HCT116 (cell line): ENCODE measurements around the gene RBM38. TPM values are rescaled to one million over a fixed set of nuclear protein-coding genes. Genes with fewer than 3 reads are reported as not detected.

Source experiments
- ATAC-seq: fragments of 200-7000 bp; cut with Tn5 transposase; 2 replicates; pipeline ENCODE4 v1.9.1; 2020; ENCODE audit warnings: mild to moderate bottlenecking, moderate library complexity
- BruUV-seq: library from RNA; stranded (reverse); fragments of 400-500 nt; replicated peaks from 2 replicates; lab custom pipeline; 2021; lab: Mats Ljungman, UMichigan
- CTCF ChIA-PET: fragments of 300-600 bp; sonication (Branson Sonifier 250); formaldehyde crosslinking; loops from one replicate; lab custom pipeline; 2021; ENCODE audit warnings: antibody characterized with exemption; lab: Charles Lee
- POLR2A ChIA-PET: fragments of 300-600, 350-600 bp; sonication (Branson Sonifier 250); formaldehyde crosslinking; loops from one replicate; lab custom pipeline; 2021; ENCODE audit warnings: antibody characterized with exemption; lab: Charles Lee
- RAD21 ChIA-PET, 2 experiments: fragments of 300-600 bp; sonication (Branson Sonifier 250); formaldehyde crosslinking; loops; one replicate each; lab custom pipeline; 2023; ENCODE audit warnings: low total read pairs in 2 of 2; ENCODE audit not compliant: uncharacterized antibody in 2 of 2, unreplicated experiment in 2 of 2, low non-redundant PET in 1 of 2; lab: Charles Lee
- DNase-seq: peaks from one replicate; pipeline ENCODE4 v3.0.0-alpha.2; 2010; ENCODE audit warnings: low read depth, low spot score
- H2AFZ ChIP-seq: fragments of 200-600 bp; shearing (Covaris generic), sonication (generic); 2 replicates; pipeline ENCODE4 v1.6.1; 2017; ENCODE audit warnings: low read depth, mixed run types, mixed read lengths, antibody characterized with exemption, low read length; ENCODE audit not compliant: poor library complexity, severe bottlenecking
- H3K27ac ChIP-seq: 2 replicates; pipeline ENCODE4 v1.5.1; 2012; ENCODE audit warnings: low read depth, low read length
- H3K27me3 ChIP-seq: fragments of 200-600 bp; sonication (generic); 2 replicates; pipeline ENCODE4 v1.6.1; 2016; ENCODE audit warnings: mixed run types, low read length, mixed read lengths; ENCODE audit not compliant: insufficient read depth
- H3K36me3 ChIP-seq, 2 experiments: fragments of 200-500 bp in 1 of 2; fragments of 200-600 bp in 1 of 2; sonication (Bioruptor generic) in 1 of 2; sonication (generic) in 1 of 2; 2 replicates each; pipeline versions ENCODE4 v1.5.1 to v1.6.1; 2014 to 2016; ENCODE audit warnings: low read length in 2 of 2, inconsistent platforms in 1 of 2, mixed read lengths in 1 of 2, mixed run types in 1 of 2; ENCODE audit not compliant: insufficient read depth in 2 of 2, control insufficient read depth in 1 of 2
- H3K4me1 ChIP-seq, 2 experiments: fragments of 200-600 bp in 1 of 2; sonication (generic) in 1 of 2; 2 replicates each; pipeline versions ENCODE4 v1.5.1 to v1.6.1; 2012 to 2017; ENCODE audit warnings: low read length in 2 of 2, inconsistent platforms in 1 of 2, mild to moderate bottlenecking in 1 of 2, mixed read lengths in 1 of 2, mixed run types in 1 of 2, moderate library complexity in 1 of 2; ENCODE audit not compliant: insufficient read depth in 2 of 2, control insufficient read depth in 1 of 2
- H3K4me2 ChIP-seq: fragments of 200-600 bp; sonication (generic); 2 replicates; pipeline ENCODE4 v1.6.1; 2017; ENCODE audit warnings: mixed run types, low read length, mixed read lengths
- H3K4me3 ChIP-seq, 2 experiments: fragments of 200-600 bp in 1 of 2; sonication (generic) in 1 of 2; replicated peaks in 1 of 2; 2 replicates each; pipeline ENCODE4 v1.5.1; 2011 to 2016; ENCODE audit warnings: low read length in 2 of 2, control low read depth in 1 of 2, low read depth in 1 of 2, mild to moderate bottlenecking in 1 of 2, mixed read lengths in 1 of 2, mixed run types in 1 of 2
- H3K79me2 ChIP-seq: fragments of 200-600 bp; sonication (generic); 2 replicates; pipeline ENCODE4 v1.6.1; 2017; ENCODE audit warnings: mild to moderate bottlenecking, mixed run types, low read length, moderate library complexity, mixed read lengths; ENCODE audit not compliant: insufficient read depth
- H3K9ac ChIP-seq: fragments of 200-600 bp; sonication (generic); 2 replicates; pipeline ENCODE4 v1.6.1; 2016; ENCODE audit warnings: low read length, mixed read lengths
- H3K9me2 ChIP-seq: fragments of 200-600 bp; sonication (generic), shearing (Covaris generic); 2 replicates; pipeline ENCODE4 v1.6.1; 2017; ENCODE audit warnings: mixed run types, mild to moderate bottlenecking, moderate library complexity; ENCODE audit not compliant: insufficient read depth
- H3K9me3 ChIP-seq, 2 experiments: fragments of 200-500 bp in 1 of 2; fragments of 200-600 bp in 1 of 2; sonication (Bioruptor generic) in 1 of 2; sonication (generic) in 1 of 2; 2 replicates each; pipeline ENCODE4 v1.6.1; 2014 to 2017; ENCODE audit warnings: low read length in 2 of 2, mixed read lengths in 2 of 2, inconsistent platforms in 1 of 2, low read depth in 1 of 2, mild to moderate bottlenecking in 1 of 2, mixed run types in 1 of 2, moderate library complexity in 1 of 2; ENCODE audit not compliant: control insufficient read depth in 1 of 2, insufficient read depth in 1 of 2
- H4K20me1 ChIP-seq: fragments of 200-600 bp; sonication (generic), shearing (Covaris generic); 2 replicates; pipeline ENCODE4 v1.6.1; 2017; ENCODE audit warnings: mixed run types, mild to moderate bottlenecking, moderate library complexity; ENCODE audit not compliant: insufficient read depth
- ATF3 ChIP-seq: IDR thresholded peaks from 2 replicates; pipeline ENCODE4 v1.6.1; 2012
- EGR1 ChIP-seq: IDR thresholded peaks from 2 replicates; pipeline ENCODE4 v1.6.1; 2012; ENCODE audit warnings: low read depth
- MAX ChIP-seq: IDR thresholded peaks from 2 replicates; pipeline ENCODE4 v1.6.1; 2012
- RAD21 ChIP-seq: IDR thresholded peaks from 2 replicates; pipeline ENCODE4 v1.6.1; 2012; ENCODE audit warnings: low read depth, mild to moderate bottlenecking
- SIN3A ChIP-seq: IDR thresholded peaks from 2 replicates; pipeline ENCODE4 v1.6.1; 2012; ENCODE audit warnings: low read depth
- SRF ChIP-seq: IDR thresholded peaks from 2 replicates; pipeline ENCODE4 v1.6.1; 2012; ENCODE audit warnings: low read depth
- YY1 ChIP-seq: IDR thresholded peaks from 2 replicates; pipeline ENCODE4 v1.6.1; 2011; ENCODE audit warnings: low read length, low read depth, moderate library complexity, mild to moderate bottlenecking; ENCODE audit not compliant: insufficient replicate concordance; ENCODE audit errors: extremely low read depth
- ZBTB33 ChIP-seq: IDR thresholded peaks from 2 replicates; pipeline ENCODE4 v1.6.1; 2011; ENCODE audit warnings: mild to moderate bottlenecking, low read length, moderate library complexity; ENCODE audit not compliant: insufficient replicate concordance; ENCODE audit errors: extremely low read depth
- ZFX ChIP-seq: fragments of 450-650 bp; IDR thresholded peaks from 2 replicates; pipeline ENCODE4 v1.6.1; 2017
- intact Hi-C: fragments of 100-400 bp; cut with micrococcal nuclease; formaldehyde crosslinking; loops from 2 replicates; pipeline ENCODE4 v1.10.0; 2022
- total RNA-seq: library from RNA; stranded (reverse); gene quantifications from one replicate; pipeline ENCODE4 v1.2.1, GENCODE V29; 2021; ENCODE audit not compliant: unreplicated experiment

The RBM38 gene
- total RNA-seq, 1 experiment from 2014 or later: 36.2 TPM

- H3K4me3 ChIP-seq: no peak overlapping the region
- H4K20me1 ChIP-seq: no peaks in the 10 kb centered on the region
- H3K9me2 ChIP-seq: no peaks in the 10 kb centered on the region
- H3K79me2 ChIP-seq: no peaks in the 10 kb centered on the region
- intact Hi-C loops: no loop called here
- H2AFZ ChIP-seq: no peak overlapping the region
- H3K4me2 ChIP-seq: no peak overlapping the region
- RAD21 ChIA-PET: no interaction called here
- TF ChIP-seq EGR1 (no peak), SIN3A (no peak), RAD21 (no peak), ZBTB33 (no peak), SRF (no peak), ZFX (no peak), ATF3 (no peak), YY1 (no peak), MAX (no peak)
- no peaks in the 10 kb centered on the region for H3K9me3 ChIP-seq
- no peak overlapping the region for H3K27ac ChIP-seq
- no peak overlapping the region for H3K9ac ChIP-seq
- ATAC-seq (no peak), DNase-seq (no peak)
- CTCF ChIA-PET: no interaction called here
- H3K36me3 ChIP-seq: no peaks in the 10 kb centered on the region
- BruUV-seq: no TSS peak
- peaks cover 7% of the 10 kb centered on the region; the same call in 1 of the 2 replicates for H3K27me3 ChIP-seq
- POLR2A ChIA-PET: no interaction called here
- H3K4me1 ChIP-seq: peaks cover 7% of the 10 kb centered on the region in 2 experiments; a peak in 2 of 4 replicates
Observed at GRCh38 chr20:57451795-57452661, 60.8 kb downstream of the RBM38 start.
